MCF 10A (cell line): ENCODE measurements around the gene CAPG. TPM values are rescaled to one million over a fixed set of nuclear protein-coding genes. Genes with fewer than 3 reads are reported as not detected.

Experiments used
- BruUV-seq: library from RNA; stranded (reverse); fragments of 400-500 nt; replicated peaks from 2 replicates; lab custom pipeline; 2021; lab: Mats Ljungman, UMichigan
- CTCF ChIA-PET: fragments of 300-600 bp; sonication (Branson Sonifier 250); formaldehyde crosslinking; extraction: SDS; loops from one replicate; lab custom pipeline; 2021; ENCODE audit warnings: antibody characterized with exemption, inconsistent platforms; lab: Yijun Ruan, JAX
- POLR2A ChIA-PET: fragments of 300-600, 350-650 bp; sonication (Branson Sonifier 250); formaldehyde crosslinking; extraction: SDS; loops from one replicate; lab custom pipeline; 2020; ENCODE audit warnings: antibody characterized with exemption, inconsistent platforms; lab: Yijun Ruan, JAX
- DNase-seq: peaks from one replicate; pipeline ENCODE4 v3.0.0-alpha.2; 2018; ENCODE audit not compliant: unreplicated experiment
- H3K27ac Mint-ChIP-seq: one replicate; pipeline ENCODE4 v1.8.0; 2022; ENCODE audit warnings: mild to moderate bottlenecking, low read depth, mixed read lengths; ENCODE audit not compliant: unreplicated experiment
- H3K27me3 Mint-ChIP-seq: one replicate; pipeline ENCODE4 v1.8.0; 2022; ENCODE audit warnings: mixed read lengths; ENCODE audit not compliant: insufficient read depth, unreplicated experiment
- H3K36me3 Mint-ChIP-seq: one replicate; pipeline ENCODE4 v1.8.0; 2022; ENCODE audit warnings: mild to moderate bottlenecking, moderate library complexity, mixed read lengths; ENCODE audit not compliant: insufficient read depth, unreplicated experiment
- H3K4me1 Mint-ChIP-seq: one replicate; pipeline ENCODE4 v1.8.0; 2022; ENCODE audit warnings: mixed read lengths; ENCODE audit not compliant: insufficient read depth, unreplicated experiment
- H3K4me3 Mint-ChIP-seq: one replicate; pipeline ENCODE4 v1.8.0; 2022; ENCODE audit warnings: mild to moderate bottlenecking, moderate library complexity, mixed read lengths; ENCODE audit not compliant: unreplicated experiment
- H3K9me3 Mint-ChIP-seq: one replicate; pipeline ENCODE4 v1.8.0; 2022; ENCODE audit warnings: mixed read lengths; ENCODE audit not compliant: unreplicated experiment
- CTCF ChIP-seq: fragments of 200-600 bp; IDR thresholded peaks from one replicate; pipeline ENCODE4 v1.8.0; 2022; ENCODE audit warnings: antibody characterized with exemption, mild to moderate bottlenecking; ENCODE audit not compliant: unreplicated experiment
- intact Hi-C: fragments of 100-400 bp; cut with micrococcal nuclease; formaldehyde crosslinking; loops from 2 replicates; pipeline ENCODE4 v1.14.1; 2022
- total RNA-seq: library from RNA; stranded (reverse); gene quantifications from 2 replicates; pipeline ENCODE4 v1.2.3, GENCODE V29; 2022

The CAPG gene
- total RNA-seq, 1 experiment from 2014 or later: 188 TPM

DNA sequence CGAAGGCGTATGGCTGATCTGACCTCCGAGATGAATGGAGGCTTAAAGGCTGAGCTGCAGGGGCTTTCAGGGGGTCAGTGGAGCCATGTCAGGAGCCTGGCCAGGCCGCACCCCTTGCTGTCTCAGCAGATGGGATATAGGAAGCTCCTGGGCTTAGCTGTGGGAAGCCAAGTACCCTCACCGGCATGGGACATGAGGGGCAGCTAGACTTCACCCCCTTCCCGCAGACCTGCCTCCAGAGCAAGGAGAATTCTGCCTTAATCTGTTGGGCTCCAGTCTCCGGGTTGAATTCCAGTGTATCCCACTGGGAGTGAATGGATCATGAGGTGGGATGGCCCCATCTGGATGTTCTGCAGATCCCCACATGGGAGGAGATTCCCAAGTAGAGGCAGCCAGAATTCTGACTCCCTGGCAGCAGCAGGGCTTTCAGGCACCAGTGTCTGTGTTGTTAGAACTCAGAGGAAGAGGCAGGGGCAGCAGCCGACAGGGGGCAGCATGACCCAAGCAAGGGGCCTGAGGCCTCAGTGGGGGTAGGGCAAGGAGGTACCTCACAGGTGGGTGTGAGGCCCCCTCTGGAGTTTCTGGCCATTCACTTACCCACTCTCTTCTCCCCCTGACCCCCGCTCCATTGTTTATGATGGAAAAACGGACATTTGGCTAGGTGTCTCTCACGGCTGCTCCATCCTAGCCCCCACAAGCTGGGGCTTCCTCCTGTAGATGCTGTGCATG lies 19.1 kb downstream of the CAPG start:
- CTCF ChIA-PET: interaction anchor here (0.5 to 1.9 kb wide), 13 partner anchors 18 to 335 kb away, joined by 3 to 4 read pairs (median 3); no protein-coding TSS in a partner anchor
- Mint-ChIP-seq H3K27me3 (no peaks in the 10 kb centered on the region), H3K9me3 (no peaks in the 10 kb centered on the region), H3K4me3 (no peak overlapping the region), H3K27ac (no peak overlapping the region), H3K4me1 (peaks cover 6% of the 10 kb centered on the region), H3K36me3 (peaks cover 58% of the 10 kb centered on the region)
- TF ChIP-seq CTCF: peak; percentile 52
- peak; percentile 56 for DNase-seq
- intact Hi-C loops: loop anchor here (1.0 kb wide), 1 partner anchor 161 kb away; no protein-coding TSS in a partner anchor
- POLR2A ChIA-PET: interaction anchor here (0.7 kb wide), 1 partner anchor 9 kb away, joined by 3 read pairs; no protein-coding TSS in a partner anchor
- no TSS peak for BruUV-seq

DNA sequence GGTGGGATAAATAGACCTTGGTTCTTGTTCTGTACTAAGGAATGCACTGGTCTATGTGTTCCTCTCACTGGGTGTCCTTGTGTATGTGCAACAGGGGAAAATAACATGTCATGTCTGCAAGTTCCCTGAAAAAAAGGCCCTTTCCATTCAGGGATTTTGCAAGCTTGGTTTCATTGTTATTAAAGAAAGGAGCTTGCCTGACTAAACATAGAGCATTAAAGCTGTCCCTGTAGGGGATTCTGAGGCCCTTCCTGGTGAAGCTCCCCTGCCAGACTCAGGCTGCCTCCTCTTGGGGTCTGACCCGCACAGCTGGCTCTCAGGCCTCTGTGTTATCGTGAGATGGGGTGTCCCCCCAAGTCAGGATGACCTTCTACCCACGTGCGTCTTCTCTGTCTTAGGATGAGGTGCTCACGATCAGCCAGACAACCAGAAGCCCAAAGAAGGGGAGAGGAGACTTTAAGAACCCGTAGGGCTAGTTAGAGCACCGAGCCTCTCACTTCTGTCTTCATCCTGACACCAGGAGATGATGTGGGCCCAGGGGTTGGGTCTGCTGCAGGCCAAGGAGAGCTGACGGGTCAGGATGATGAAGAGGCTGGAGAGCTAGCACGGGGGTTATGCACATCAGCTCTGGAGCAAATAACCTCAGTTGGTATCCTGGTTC lies 21.2 kb downstream of the CAPG start:
- CTCF ChIA-PET: interaction anchor here (0.5 to 1.1 kb wide), 4 partner anchors 9 to 162 kb away, joined by 3 to 4 read pairs (median 4); no protein-coding TSS in a partner anchor
- DNase-seq: no peak
- POLR2A ChIA-PET: interaction anchor here (1.0 to 1.3 kb wide), 3 partner anchors 18 to 34 kb away, joined by 3 to 5 read pairs (median 5); partner anchors contain the start of genes ELMOD3 and RETSAT
- no peaks in the 10 kb centered on the region for H3K9me3 Mint-ChIP-seq
- BruUV-seq: no TSS peak
- no peak overlapping the region for H3K27ac Mint-ChIP-seq
- H3K27me3 Mint-ChIP-seq: no peaks in the 10 kb centered on the region
- H3K4me3 Mint-ChIP-seq: no peak overlapping the region
- peaks cover 64% of the 10 kb centered on the region for H3K36me3 Mint-ChIP-seq
- peaks cover 3% of the 10 kb centered on the region for H3K4me1 Mint-ChIP-seq
- intact Hi-C loops: no loop called here
- no peak for TF ChIP-seq CTCF

GRCh38 chr2:85387754-85388153 lies 22.4 kb downstream of the CAPG start:
- ChIA-PET POLR2A (interaction anchor here (0.7 kb wide), 1 partner anchor 10 kb away, joined by 3 read pairs; no protein-coding TSS in a partner anchor), CTCF (interaction anchor here (0.8 to 0.9 kb wide), 2 partner anchors 11 to 46 kb away, joined by 3 to 4 read pairs; no protein-coding TSS in a partner anchor)
- H3K27me3 Mint-ChIP-seq: no peaks in the 10 kb centered on the region
- TF ChIP-seq CTCF: no peak
- intact Hi-C loops: no loop called here
- H3K4me1 Mint-ChIP-seq: no peaks in the 10 kb centered on the region
- no TSS peak for BruUV-seq
- H3K9me3 Mint-ChIP-seq: no peaks in the 10 kb centered on the region
- H3K4me3 Mint-ChIP-seq: no peak overlapping the region
- DNase-seq: no peak
- H3K27ac Mint-ChIP-seq: no peak overlapping the region
- peaks cover 60% of the 10 kb centered on the region for H3K36me3 Mint-ChIP-seq

DNA sequence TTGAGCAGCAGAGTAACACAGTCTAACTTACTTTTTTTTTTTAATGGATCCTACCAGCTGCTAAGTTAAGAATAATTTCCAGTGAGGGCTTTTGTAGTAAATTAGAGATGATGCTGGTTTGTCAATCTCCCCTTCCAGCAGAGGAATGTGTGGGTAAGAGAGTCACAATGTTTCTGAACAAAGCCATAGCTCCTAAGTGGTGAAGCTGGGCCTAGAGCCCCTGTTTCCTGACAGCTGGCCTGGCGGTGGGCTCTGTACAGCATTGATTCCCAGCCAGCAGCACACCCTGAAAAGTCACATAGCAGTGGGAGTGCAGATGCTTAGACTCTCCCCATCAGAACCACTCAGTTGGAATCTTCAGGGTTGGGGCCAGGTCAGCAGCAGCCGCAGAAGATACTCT lies 24.4 kb downstream of the CAPG start:
- POLR2A ChIA-PET: interaction anchor here (0.6 kb wide), 1 partner anchor 156 kb away, joined by 4 read pairs; no protein-coding TSS in a partner anchor
- intact Hi-C loops: no loop called here
- Mint-ChIP-seq H3K27ac (no peak overlapping the region), H3K4me1 (no peaks in the 10 kb centered on the region), H3K27me3 (no peaks in the 10 kb centered on the region), H3K36me3 (peaks cover 59% of the 10 kb centered on the region), H3K9me3 (no peaks in the 10 kb centered on the region), H3K4me3 (no peak overlapping the region)
- CTCF ChIA-PET: interaction anchor here (0.6 to 1.2 kb wide), 3 partner anchors 16 to 146 kb away, joined by 3 read pairs; no protein-coding TSS in a partner anchor
- no peak for TF ChIP-seq CTCF
- BruUV-seq: no TSS peak
- no peak for DNase-seq
